Measurements from ENCODE around the gene WDR1.

The WDR1 gene

DNA sequence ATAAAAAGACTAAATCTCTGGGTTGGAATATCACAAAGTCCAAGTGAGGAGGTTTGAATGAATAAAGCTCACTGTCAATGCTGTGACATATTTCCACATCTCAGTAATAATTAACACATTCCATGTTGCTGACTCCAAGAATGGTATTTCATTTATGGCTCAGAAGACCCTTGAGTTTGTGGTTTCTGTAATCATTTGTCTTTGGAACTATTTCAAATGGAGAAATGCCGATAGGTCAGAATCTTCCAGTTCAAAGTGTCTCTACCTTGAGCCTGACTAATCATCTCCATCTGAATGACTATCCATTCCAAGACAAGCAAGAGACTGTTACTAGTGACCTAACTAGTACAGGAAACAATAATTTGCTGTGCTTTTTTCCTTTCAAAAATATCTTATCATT, 71.1 kb downstream of the WDR1 start:
- no peak overlapping the region for H3K27ac ChIP-seq (ENCODE audit: low read depth, low read length)
- no peak overlapping the region for H3K4me3 ChIP-seq (ENCODE audit: low read depth, low read length)

DNA sequence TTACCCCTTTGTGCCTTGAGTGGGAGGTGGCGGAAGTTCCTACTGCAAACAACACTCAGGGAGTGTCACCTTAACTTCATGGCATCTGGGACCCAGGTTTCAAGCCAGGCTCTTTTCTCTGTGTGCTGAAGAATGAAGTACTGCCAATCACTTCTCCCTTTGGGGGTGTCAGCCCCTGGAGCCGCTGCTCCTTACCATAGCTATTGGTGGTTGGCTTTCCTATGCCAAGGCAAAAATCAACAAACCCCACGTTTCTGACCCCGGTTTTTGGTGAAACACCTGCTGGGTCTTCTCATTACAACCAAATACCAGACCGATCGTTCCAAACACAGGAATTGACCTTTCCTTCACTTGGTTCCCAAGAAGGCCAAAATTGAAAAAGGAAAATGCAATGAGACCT, 75.6 kb downstream of the WDR1 start:
- Histone ChIP-seq H3K27ac (ENCODE audit: low read depth, low read length) (no peak overlapping the region), H3K27me3 (ENCODE audit: control insufficient read depth, insufficient read depth, low read length) (no peaks in the 10 kb centered on the region), H3K4me3 (ENCODE audit: low read depth, low read length) (no peak overlapping the region)

More for the DNA sequence above, 71.1 kb downstream of the WDR1 start:
- H3K4me1 ChIP-seq (ENCODE audit: control insufficient read depth, insufficient read depth, low read length): peaks cover 7% of the 10 kb centered on the region; the same call in 1 of the 2 replicates
- 0 out of 2 replicates have a peak, but pooled peaks cover 4% of the 10 kb centered on the region for H3K9me3 ChIP-seq (ENCODE audit: control insufficient read depth, insufficient read depth, low read length)
- H3K36me3 ChIP-seq (ENCODE audit: control insufficient read depth, insufficient read depth, low read length): no peaks in the 10 kb centered on the region
- no peaks in the 10 kb centered on the region for H3K27me3 ChIP-seq (ENCODE audit: control insufficient read depth, insufficient read depth, low read length)
- H3K9ac ChIP-seq (ENCODE audit: low read depth, low read length): no peak overlapping the region

GRCh38 chr4:10040049-10040892, 76.3 kb downstream of the WDR1 start:
- Histone ChIP-seq H3K36me3 (ENCODE audit: control insufficient read depth, insufficient read depth, low read length) (no peaks in the 10 kb centered on the region), H3K27me3 (ENCODE audit: control insufficient read depth, insufficient read depth, low read length) (no peaks in the 10 kb centered on the region), H3K4me1 (ENCODE audit: control insufficient read depth, insufficient read depth, low read length) (no peaks in the 10 kb centered on the region), H3K9ac (ENCODE audit: low read depth, low read length) (no peak overlapping the region), H3K4me3 (ENCODE audit: low read depth, low read length) (no peak overlapping the region), H3K9me3 (ENCODE audit: control insufficient read depth, insufficient read depth, low read length) (0 out of 2 replicates have a peak, but pooled peaks cover 4% of the 10 kb centered on the region), H3K27ac (ENCODE audit: low read depth, low read length) (no peak overlapping the region)

More for the DNA sequence above, 75.6 kb downstream of the WDR1 start:
- no peaks in the 10 kb centered on the region for H3K36me3 ChIP-seq (ENCODE audit: control insufficient read depth, insufficient read depth, low read length)
- no peak overlapping the region for H3K9ac ChIP-seq (ENCODE audit: low read depth, low read length)
- H3K9me3 ChIP-seq (ENCODE audit: control insufficient read depth, insufficient read depth, low read length): 0 out of 2 replicates have a peak, but pooled peaks cover 4% of the 10 kb centered on the region
- no peaks in the 10 kb centered on the region for H3K4me1 ChIP-seq (ENCODE audit: control insufficient read depth, insufficient read depth, low read length)

GRCh38 chr4:10036807-10037342, 79.7 kb downstream of the WDR1 start:
- H3K4me3 ChIP-seq (ENCODE audit: low read depth, low read length): no peak overlapping the region

GRCh38 chr4:10035130-10035529, 81.5 kb downstream of the WDR1 start:
- Histone ChIP-seq H3K27me3 (ENCODE audit: control insufficient read depth, insufficient read depth, low read length) (no peaks in the 10 kb centered on the region), H3K9ac (ENCODE audit: low read depth, low read length) (no peak overlapping the region), H3K27ac (ENCODE audit: low read depth, low read length) (no peak overlapping the region), H3K4me3 (ENCODE audit: low read depth, low read length) (no peak overlapping the region), H3K36me3 (ENCODE audit: control insufficient read depth, insufficient read depth, low read length) (no peaks in the 10 kb centered on the region), H3K4me1 (ENCODE audit: control insufficient read depth, insufficient read depth, low read length) (peaks cover 9% of the 10 kb centered on the region), H3K9me3 (ENCODE audit: control insufficient read depth, insufficient read depth, low read length) (no peaks in the 10 kb centered on the region)

More at GRCh38 chr4:10036807-10037342, 79.7 kb downstream of the WDR1 start:
- Histone ChIP-seq H3K36me3 (ENCODE audit: control insufficient read depth, insufficient read depth, low read length) (no peaks in the 10 kb centered on the region), H3K9me3 (ENCODE audit: control insufficient read depth, insufficient read depth, low read length) (no peaks in the 10 kb centered on the region), H3K9ac (ENCODE audit: low read depth, low read length) (no peak overlapping the region), H3K4me1 (ENCODE audit: control insufficient read depth, insufficient read depth, low read length) (peaks cover 4% of the 10 kb centered on the region), H3K27me3 (ENCODE audit: control insufficient read depth, insufficient read depth, low read length) (no peaks in the 10 kb centered on the region), H3K27ac (ENCODE audit: low read depth, low read length) (no peak overlapping the region)

DNA sequence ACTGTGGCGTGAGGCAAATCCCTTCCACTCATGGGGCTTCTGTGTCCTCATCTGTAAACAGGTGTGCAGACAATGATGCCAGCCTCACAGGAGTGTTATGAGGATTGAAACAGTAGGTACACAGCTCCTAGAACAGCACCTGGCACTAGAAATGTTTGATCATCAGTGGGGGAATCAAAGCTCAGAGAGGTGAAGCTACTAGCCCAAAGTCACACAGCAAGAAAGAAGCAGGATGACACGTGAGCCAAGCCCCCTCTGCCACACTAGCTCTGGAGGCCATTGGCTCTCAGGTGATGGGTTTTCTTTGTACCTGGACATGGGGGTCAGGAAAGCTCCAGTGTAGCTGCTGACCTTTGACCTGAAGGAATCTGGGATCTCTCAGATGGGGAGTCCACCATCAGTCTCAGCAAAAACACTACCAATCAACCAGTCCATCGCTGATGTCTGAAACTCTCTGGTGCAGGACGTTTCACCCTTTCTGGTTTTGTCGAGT, 81.9 kb downstream of the WDR1 start:
- no peak overlapping the region for H3K9ac ChIP-seq (ENCODE audit: low read depth, low read length)
- H3K36me3 ChIP-seq (ENCODE audit: control insufficient read depth, insufficient read depth, low read length): no peaks in the 10 kb centered on the region
- no peak overlapping the region for H3K27ac ChIP-seq (ENCODE audit: low read depth, low read length)
- H3K4me3 ChIP-seq (ENCODE audit: low read depth, low read length): no peak overlapping the region
- no peaks in the 10 kb centered on the region for H3K27me3 ChIP-seq (ENCODE audit: control insufficient read depth, insufficient read depth, low read length)
- no peaks in the 10 kb centered on the region for H3K9me3 ChIP-seq (ENCODE audit: control insufficient read depth, insufficient read depth, low read length)
- H3K4me1 ChIP-seq (ENCODE audit: control insufficient read depth, insufficient read depth, low read length): peaks cover 9% of the 10 kb centered on the region

GRCh38 chr4:10034136-10034535, 82.5 kb downstream of the WDR1 start:
- Histone ChIP-seq H3K9ac (ENCODE audit: low read depth, low read length) (no peak overlapping the region), H3K4me3 (ENCODE audit: low read depth, low read length) (no peak overlapping the region), H3K9me3 (ENCODE audit: control insufficient read depth, insufficient read depth, low read length) (no peaks in the 10 kb centered on the region), H3K36me3 (ENCODE audit: control insufficient read depth, insufficient read depth, low read length) (no peaks in the 10 kb centered on the region), H3K27ac (ENCODE audit: low read depth, low read length) (no peak overlapping the region), H3K4me1 (ENCODE audit: control insufficient read depth, insufficient read depth, low read length) (peaks cover 9% of the 10 kb centered on the region), H3K27me3 (ENCODE audit: control insufficient read depth, insufficient read depth, low read length) (no peaks in the 10 kb centered on the region)

DNA sequence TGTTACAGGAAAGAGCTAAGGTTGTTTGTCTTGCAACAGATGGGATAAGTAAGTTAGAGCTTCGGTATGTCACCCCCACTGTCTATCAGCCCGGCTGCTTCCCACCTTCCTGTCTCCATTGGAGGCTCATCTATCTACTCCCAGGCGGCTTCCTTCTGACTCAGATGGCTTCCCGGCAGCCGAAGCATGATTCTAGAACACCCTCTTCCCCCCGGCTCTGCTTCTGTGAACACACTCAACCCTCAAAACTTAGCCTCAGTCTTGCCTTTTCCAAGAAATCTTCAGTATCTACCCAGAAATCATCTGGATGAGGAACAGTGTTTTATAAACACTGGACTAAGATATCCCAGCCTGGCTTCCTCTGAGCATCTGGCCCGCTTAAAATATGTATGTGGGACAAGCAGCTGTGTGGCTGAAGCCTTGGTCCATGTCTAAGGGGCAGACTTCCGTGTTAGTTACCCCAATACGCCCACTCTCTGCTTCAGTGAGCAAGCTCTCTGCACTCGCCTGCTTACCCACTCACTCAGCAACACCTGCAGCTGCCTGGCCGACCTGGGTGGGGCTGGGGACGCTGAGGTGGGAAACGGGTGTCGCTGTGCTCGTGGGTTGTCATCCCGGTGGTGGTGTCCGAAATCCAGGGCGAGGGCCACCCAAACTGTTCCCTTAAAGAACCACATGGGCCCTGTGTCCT, 83.3 kb downstream of the WDR1 start:
- Histone ChIP-seq H3K4me1 (ENCODE audit: control insufficient read depth, insufficient read depth, low read length) (peaks cover 9% of the 10 kb centered on the region), H3K27me3 (ENCODE audit: control insufficient read depth, insufficient read depth, low read length) (no peaks in the 10 kb centered on the region), H3K9me3 (ENCODE audit: control insufficient read depth, insufficient read depth, low read length) (no peaks in the 10 kb centered on the region), H3K4me3 (ENCODE audit: low read depth, low read length) (no peak overlapping the region), H3K27ac (ENCODE audit: low read depth, low read length) (no peak overlapping the region), H3K36me3 (ENCODE audit: control insufficient read depth, insufficient read depth, low read length) (no peaks in the 10 kb centered on the region), H3K9ac (ENCODE audit: low read depth, low read length) (no peak overlapping the region)

GRCh38 chr4:10032625-10033024, 84.0 kb downstream of the WDR1 start:
- Histone ChIP-seq H3K9ac (ENCODE audit: low read depth, low read length) (no peak overlapping the region), H3K4me1 (ENCODE audit: control insufficient read depth, insufficient read depth, low read length) (peaks cover 9% of the 10 kb centered on the region), H3K27ac (ENCODE audit: low read depth, low read length) (no peak overlapping the region), H3K27me3 (ENCODE audit: control insufficient read depth, insufficient read depth, low read length) (no peaks in the 10 kb centered on the region), H3K9me3 (ENCODE audit: control insufficient read depth, insufficient read depth, low read length) (no peaks in the 10 kb centered on the region), H3K4me3 (ENCODE audit: low read depth, low read length) (no peak overlapping the region), H3K36me3 (ENCODE audit: control insufficient read depth, insufficient read depth, low read length) (no peaks in the 10 kb centered on the region)

DNA sequence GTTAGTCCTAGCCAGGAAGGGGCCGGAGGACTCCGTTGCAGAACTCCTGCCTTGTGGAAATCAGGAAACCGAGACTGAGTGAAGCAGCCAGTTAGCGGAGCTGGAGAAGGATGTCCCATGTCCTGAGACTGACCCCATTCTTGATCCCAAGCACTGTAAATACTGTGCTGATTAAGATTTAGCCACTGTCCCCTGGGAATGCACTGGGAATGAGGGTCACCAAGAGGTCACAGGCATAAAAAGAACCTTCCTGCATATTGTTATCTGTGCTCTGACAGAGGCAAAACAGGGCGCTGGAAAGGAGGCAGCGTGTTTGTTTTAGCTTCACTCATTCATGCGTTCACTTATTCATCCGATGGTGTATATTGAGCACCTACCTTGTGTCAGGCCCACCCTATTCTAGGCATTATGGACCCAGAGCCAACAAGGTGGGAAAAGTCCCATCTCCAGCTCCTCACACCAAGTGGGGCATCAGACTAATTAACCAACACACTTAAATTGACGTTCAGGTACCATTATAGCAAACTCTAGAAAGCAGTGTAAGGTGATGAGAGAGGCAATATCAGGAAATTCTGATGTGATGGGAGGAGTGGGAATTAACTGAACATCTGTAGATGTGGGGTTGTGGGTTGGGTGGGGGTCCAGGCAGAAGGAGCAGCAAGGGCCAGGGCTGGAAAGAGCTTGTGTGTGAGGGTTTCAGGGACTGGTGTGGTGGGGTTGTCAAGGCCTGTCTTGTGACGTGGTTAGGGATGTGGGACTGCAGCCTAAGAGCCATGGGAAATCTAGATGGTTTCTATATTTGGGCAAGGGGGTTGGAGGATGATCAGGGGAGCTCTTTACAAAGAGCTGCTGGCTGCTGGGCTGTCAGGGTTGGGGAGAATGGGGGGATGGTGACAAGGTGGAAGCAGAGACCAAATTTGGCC, 84.7 kb downstream of the WDR1 start:
- Histone ChIP-seq H3K27me3 (ENCODE audit: control insufficient read depth, insufficient read depth, low read length) (no peaks in the 10 kb centered on the region), H3K4me3 (ENCODE audit: low read depth, low read length) (no peak overlapping the region), H3K9me3 (ENCODE audit: control insufficient read depth, insufficient read depth, low read length) (no peaks in the 10 kb centered on the region), H3K36me3 (ENCODE audit: control insufficient read depth, insufficient read depth, low read length) (no peaks in the 10 kb centered on the region), H3K9ac (ENCODE audit: low read depth, low read length) (no peak overlapping the region), H3K27ac (ENCODE audit: low read depth, low read length) (no peak overlapping the region), H3K4me1 (ENCODE audit: control insufficient read depth, insufficient read depth, low read length) (peaks cover 9% of the 10 kb centered on the region)
